Measurements from ENCODE around the gene SLC18B1. TPM values are rescaled to one million over a fixed set of nuclear protein-coding genes. Genes with fewer than 3 reads are reported as not detected.

SLC18B1 gene
- total RNA-seq, 2 experiments from 2014 or later, result 3.4 to 6.6 TPM

DNA sequence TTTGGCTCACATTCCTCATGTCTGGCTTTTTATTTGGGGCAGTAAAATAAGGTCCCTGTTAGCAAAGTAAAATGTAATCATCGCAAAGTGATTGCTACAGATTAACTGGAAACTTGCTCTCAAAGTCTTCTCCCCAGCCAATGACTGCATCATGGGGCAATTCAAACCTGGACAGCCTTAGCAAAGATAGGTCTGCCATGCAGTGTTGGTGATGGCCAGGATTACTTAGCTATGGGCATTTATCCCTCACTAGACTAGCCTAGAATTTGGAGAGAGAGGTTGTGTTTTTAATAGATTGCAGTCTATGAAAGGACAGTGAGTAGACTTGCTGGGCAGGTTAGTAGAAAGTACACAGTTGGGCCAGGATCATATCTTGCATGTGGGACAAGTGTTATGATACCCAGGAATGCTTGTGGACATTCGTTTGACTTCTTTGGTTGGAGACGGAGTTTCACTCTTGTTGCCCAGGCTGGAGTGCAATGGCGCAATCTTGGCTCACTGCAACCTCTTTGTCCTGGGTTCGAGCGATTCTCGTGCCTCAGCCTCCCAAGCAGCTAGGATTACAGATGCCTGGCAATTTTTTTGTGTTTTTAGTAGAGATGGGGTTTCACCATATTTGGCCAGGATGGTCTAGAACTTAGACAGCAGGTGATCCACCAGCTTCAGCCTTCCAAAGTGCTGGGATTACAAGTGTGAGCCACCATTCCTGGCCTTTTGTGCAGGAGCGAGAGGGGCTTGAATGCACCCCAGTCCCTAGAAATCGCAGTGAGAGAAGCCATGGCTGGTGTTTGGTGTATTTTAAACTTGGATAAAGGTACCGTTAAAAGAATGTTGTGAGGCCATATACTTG lies 19.3 kb upstream of the SLC18B1 start:
- peak overlapping the region; percentile 89 for H3K4me3 Mint-ChIP-seq
- DNase-seq, result no peak
- H3K27ac Mint-ChIP-seq, result peak overlapping the region; percentile 88
- peaks cover 44% of the 10 kb centered on the region for H3K4me1 Mint-ChIP-seq
- H3K36me3 Mint-ChIP-seq (ENCODE audit: low read depth), result peaks cover 53% of the 10 kb centered on the region
- CTCF ChIA-PET, result interaction anchor here (0.6 to 1.7 kb wide), 5 partner anchors 10 to 878 kb away, joined by 3 to 5 read pairs (median 3); no protein-coding TSS in a partner anchor
- ATAC-seq, result no peak
- intact Hi-C loops (cut with DNase I, micrococcal nuclease), result loop anchor here (10.0 kb wide), 2 partner anchors 1137 to 1357 kb away; partner anchors contain the start of gene TBPL1 (in 1 of the 2)
- H3K27me3 Mint-ChIP-seq, result no peaks in the 10 kb centered on the region
- POLR2A ChIA-PET, result interaction anchor here (0.9 kb wide), 2 partner anchors 20 to 28 kb away, joined by 3 to 4 read pairs; partner anchors contain the start of gene SLC18B1
- H3K9me3 Mint-ChIP-seq (ENCODE audit: low read depth), result no peaks in the 10 kb centered on the region

GRCh38 chr6:132816660-132817059 lies 18.2 kb upstream of the SLC18B1 start:
- H3K4me3 Mint-ChIP-seq, result peak overlapping the region; percentile 89
- intact Hi-C loops (cut with DNase I, micrococcal nuclease), result loop anchor here (10.0 kb wide), 2 partner anchors 1138 to 1358 kb away; partner anchors contain the start of gene TBPL1 (in 1 of the 2)

DNA sequence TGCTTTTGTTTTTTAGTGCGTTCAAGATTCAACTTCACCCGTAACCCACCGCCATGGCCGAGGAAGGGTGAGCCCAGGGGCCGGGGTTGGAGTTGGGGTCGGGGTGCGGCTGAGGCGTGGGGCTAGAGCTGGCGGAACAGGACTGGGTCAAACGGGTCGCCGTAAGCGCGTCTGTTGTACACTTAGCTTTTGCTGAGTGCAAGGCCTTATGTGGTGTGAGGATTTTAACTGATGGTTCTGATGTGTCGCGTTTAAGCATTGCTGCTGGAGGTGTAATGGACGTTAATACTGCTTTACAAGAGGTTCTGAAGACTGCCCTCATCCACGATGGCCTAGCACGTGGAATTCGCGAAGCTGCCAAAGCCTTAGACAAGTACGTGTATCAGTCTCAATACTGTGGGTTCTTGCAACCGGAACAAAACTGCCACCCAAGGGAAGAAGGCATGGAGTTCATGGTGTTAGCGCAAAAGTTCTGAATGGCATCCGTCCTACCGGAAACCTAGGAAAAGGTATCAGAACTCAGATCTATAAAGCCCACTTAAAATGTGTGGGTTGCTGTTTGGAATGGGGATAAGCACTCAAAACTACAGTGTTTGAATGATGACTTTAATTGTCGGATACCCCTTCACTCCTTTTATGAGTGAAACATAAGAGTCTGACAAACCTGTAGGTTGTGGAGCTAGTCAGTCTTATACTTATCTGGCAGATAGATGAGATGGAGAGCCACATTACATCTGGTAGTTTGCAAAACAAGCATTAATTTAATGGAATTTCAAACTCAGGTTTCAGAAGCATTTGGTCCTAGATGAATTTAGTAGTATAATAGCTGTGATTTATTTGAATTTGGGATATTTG lies 16.5 kb upstream of the SLC18B1 start:
- H3K27me3 Mint-ChIP-seq, result no peaks in the 10 kb centered on the region
- peaks cover 46% of the 10 kb centered on the region for H3K4me1 Mint-ChIP-seq
- no peaks in the 10 kb centered on the region for H3K9me3 Mint-ChIP-seq (ENCODE audit: low read depth)
- ATAC-seq (peak; percentile 5), DNase-seq (no peak)
- H3K36me3 Mint-ChIP-seq (ENCODE audit: low read depth), result peaks cover 53% of the 10 kb centered on the region
- peak overlapping the region; percentile 99 for H3K27ac Mint-ChIP-seq
- ChIA-PET CTCF (interaction anchor here (1.4 kb wide), 1 partner anchor 145 kb away, joined by 3 read pairs; no protein-coding TSS in a partner anchor), POLR2A (interaction anchor here (0.6 to 2.6 kb wide), 9 partner anchors 8 to 755 kb away, joined by 3 to 15 read pairs (median 4); partner anchors contain the start of genes SLC18B1 and STX7)
- peak overlapping the region; percentile 89 for H3K4me3 Mint-ChIP-seq
- intact Hi-C loops (cut with DNase I, micrococcal nuclease), result loop anchor here (1.0 to 10.0 kb wide), 10 partner anchors 17 to 1360 kb away; partner anchors contain the start of genes STX7 (in 2 of the 2), TBPL1 (in 2 of the 2), MED23 (in 1 of the 2) and SLC18B1 (in 1 of the 2)

More at GRCh38 chr6:132816660-132817059, 18.2 kb upstream of the SLC18B1 start:
- ChIA-PET POLR2A (interaction anchor here (0.8 kb wide), 1 partner anchor 52 kb away, joined by 3 read pairs; no protein-coding TSS in a partner anchor), CTCF (interaction anchor here (0.6 to 1.1 kb wide), 3 partner anchors 18 to 62 kb away, joined by 3 to 4 read pairs (median 4); partner anchors contain the start of gene SLC18B1)
- DNase-seq (no peak), ATAC-seq (no peak)
- Mint-ChIP-seq H3K27me3 (no peaks in the 10 kb centered on the region), H3K36me3 (ENCODE audit: low read depth) (peaks cover 53% of the 10 kb centered on the region), H3K4me1 (peaks cover 50% of the 10 kb centered on the region), H3K27ac (peak overlapping the region; percentile 99), H3K9me3 (ENCODE audit: low read depth) (no peaks in the 10 kb centered on the region)

DNA sequence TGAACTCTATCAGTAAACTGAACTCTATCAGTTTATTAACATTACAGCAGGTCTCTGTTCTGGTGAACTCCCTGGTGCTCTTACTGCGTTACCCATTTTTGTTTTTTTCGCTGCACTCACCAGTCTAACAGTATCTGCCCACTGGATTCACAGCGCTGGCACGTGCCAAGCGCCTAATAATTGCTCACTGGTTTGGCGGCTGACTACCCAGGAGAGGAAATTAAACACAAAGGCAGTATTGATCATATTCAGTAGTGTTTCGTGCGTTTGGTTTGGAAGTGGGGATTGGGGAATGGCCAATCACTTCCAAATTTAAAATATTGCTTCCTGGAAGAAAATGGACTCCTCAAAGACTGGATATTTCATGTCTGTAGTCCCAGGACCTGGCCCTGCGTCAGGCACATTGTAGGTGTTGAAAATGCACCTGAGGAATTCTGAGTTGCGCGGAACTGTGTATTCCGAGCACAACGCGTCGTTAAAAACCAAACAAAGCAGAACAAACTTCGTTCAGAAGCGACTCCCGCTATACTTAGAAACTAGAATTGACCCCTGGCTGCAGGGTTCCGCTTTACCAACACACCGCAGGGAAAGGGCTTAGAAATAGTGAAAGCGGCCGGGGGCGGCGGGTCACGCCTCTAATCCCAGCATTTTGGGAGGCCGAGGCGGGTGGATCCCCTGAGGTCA lies 14.9 kb upstream of the SLC18B1 start:
- peak; percentile 23 for ATAC-seq
- intact Hi-C loops (cut with DNase I, micrococcal nuclease), result loop anchor here (1.0 to 10.0 kb wide), 7 partner anchors 14 to 1361 kb away; partner anchors contain the start of genes MED23 (in 1 of the 2), STX7 (in 1 of the 2) and TBPL1 (in 1 of the 2)
- ChIA-PET POLR2A (interaction anchor here (0.8 to 2.5 kb wide), 6 partner anchors 9 to 82 kb away, joined by 3 to 9 read pairs (median 4); partner anchors contain the start of gene SLC18B1), CTCF (interaction anchor here (2.1 to 6.5 kb wide), 2 partner anchors 10 to 14 kb away, joined by 6 to 50 read pairs; partner anchors contain the start of gene SLC18B1)
- peak overlapping the region; percentile 89 for H3K4me3 Mint-ChIP-seq
- H3K36me3 Mint-ChIP-seq (ENCODE audit: low read depth), result peaks cover 42% of the 10 kb centered on the region
- DNase-seq, result peak; percentile 64
- H3K4me1 Mint-ChIP-seq, result peaks cover 30% of the 10 kb centered on the region
- H3K27ac Mint-ChIP-seq, result peak overlapping the region; percentile 99
- H3K9me3 Mint-ChIP-seq (ENCODE audit: low read depth), result no peaks in the 10 kb centered on the region
- H3K27me3 Mint-ChIP-seq, result no peaks in the 10 kb centered on the region

DNA sequence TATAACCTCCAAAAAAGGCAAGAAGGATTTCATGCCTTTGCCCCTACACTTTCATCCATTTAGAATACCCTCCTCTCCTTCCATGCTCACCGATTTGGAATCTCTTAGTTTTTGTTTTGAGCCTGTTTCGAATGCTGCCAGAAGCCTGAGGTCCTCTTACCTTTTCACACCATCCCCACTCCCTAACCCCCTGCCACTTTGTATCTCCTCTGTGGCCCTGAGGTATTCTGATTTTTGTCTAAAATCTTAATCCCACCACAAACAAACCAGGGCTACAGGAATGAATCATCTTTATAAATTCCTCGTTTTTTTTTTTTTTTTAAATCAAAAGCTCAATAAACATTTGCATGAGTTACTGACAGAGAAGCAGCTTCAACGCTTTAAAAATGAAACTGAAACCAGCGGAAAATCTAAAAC lies 14.3 kb upstream of the SLC18B1 start:
- H3K4me3 Mint-ChIP-seq, result peak overlapping the region; percentile 89
- CTCF ChIA-PET, result interaction anchor here (1.1 to 6.5 kb wide), 3 partner anchors 10 to 48 kb away, joined by 3 to 50 read pairs (median 6); partner anchors contain the start of gene SLC18B1
- H3K4me1 Mint-ChIP-seq, result peaks cover 25% of the 10 kb centered on the region
- H3K27ac Mint-ChIP-seq, result peak overlapping the region; percentile 99
- H3K27me3 Mint-ChIP-seq, result no peaks in the 10 kb centered on the region
- intact Hi-C loops (cut with DNase I, micrococcal nuclease), result loop anchor here (1.0 to 10.0 kb wide), 7 partner anchors 13 to 1362 kb away; partner anchors contain the start of genes MED23 (in 1 of the 2), STX7 (in 1 of the 2) and TBPL1 (in 1 of the 2)
- POLR2A ChIA-PET, result interaction anchor here (0.8 to 2.5 kb wide), 5 partner anchors 13 to 81 kb away, joined by 3 to 9 read pairs (median 5); partner anchors contain the start of gene SLC18B1
- peaks cover 37% of the 10 kb centered on the region for H3K36me3 Mint-ChIP-seq (ENCODE audit: low read depth)
- peak; percentile 3 for ATAC-seq
- DNase-seq, result no peak
- H3K9me3 Mint-ChIP-seq (ENCODE audit: low read depth), result no peaks in the 10 kb centered on the region

DNA sequence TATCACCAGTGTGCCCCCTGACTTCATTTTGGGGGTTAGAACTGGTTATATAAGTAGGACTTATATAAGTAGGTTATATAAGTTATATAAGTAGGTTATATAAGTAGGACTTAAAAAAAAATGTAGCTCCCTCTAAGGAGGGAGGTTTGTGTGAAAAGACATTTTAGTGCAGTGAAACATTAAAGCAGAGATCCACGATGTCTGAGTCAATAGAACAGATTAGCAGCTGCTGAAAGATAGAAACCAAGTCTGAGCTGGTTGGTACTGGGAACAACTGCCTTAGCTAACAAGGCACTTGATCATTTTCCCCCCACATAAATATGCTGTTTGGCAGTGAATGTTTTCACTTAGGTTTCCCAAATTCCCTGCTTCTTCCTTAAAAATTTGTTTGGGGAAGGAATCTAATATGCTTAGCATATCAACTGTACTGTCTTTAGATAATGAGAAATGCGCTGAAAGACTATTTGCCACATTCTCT lies 13.9 kb upstream of the SLC18B1 start:
- H3K4me1 Mint-ChIP-seq, result peaks cover 20% of the 10 kb centered on the region
- peak overlapping the region; percentile 99 for H3K27ac Mint-ChIP-seq
- POLR2A ChIA-PET, result interaction anchor here (0.8 to 2.5 kb wide), 5 partner anchors 13 to 81 kb away, joined by 3 to 9 read pairs (median 5); partner anchors contain the start of gene SLC18B1
- DNase-seq, result no peak
- H3K36me3 Mint-ChIP-seq (ENCODE audit: low read depth), result peaks cover 32% of the 10 kb centered on the region
- H3K4me3 Mint-ChIP-seq, result peak overlapping the region; percentile 89
- intact Hi-C loops (cut with DNase I, micrococcal nuclease), result loop anchor here (5.0 to 10.0 kb wide), 6 partner anchors 140 to 1363 kb away; partner anchors contain the start of genes MED23 (in 1 of the 2), STX7 (in 1 of the 2) and TBPL1 (in 1 of the 2)
- H3K9me3 Mint-ChIP-seq (ENCODE audit: low read depth), result no peaks in the 10 kb centered on the region
- CTCF ChIA-PET, result interaction anchor here (1.1 to 6.5 kb wide), 3 partner anchors 11 to 47 kb away, joined by 3 to 50 read pairs (median 6); partner anchors contain the start of gene SLC18B1
- no peak for ATAC-seq
- no peaks in the 10 kb centered on the region for H3K27me3 Mint-ChIP-seq

DNA sequence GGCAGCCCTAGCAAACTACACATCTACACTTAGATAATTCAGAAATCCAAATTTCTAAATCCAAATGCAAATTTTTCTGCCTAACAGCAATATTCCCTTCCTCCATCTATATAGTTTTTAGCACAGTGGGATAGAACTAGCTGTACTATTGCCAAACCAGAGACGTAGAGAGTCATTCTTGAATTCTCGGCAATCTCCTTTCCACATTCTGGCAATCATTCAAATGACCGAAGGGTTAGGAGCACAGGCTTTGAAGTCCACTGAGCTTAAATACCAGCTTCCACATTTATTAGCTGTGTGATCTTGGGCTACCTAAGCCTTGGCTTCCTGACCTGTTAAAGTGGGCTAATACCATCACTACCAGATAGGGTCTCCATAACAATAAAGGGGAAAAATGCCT lies 12.8 kb upstream of the SLC18B1 start:
- DNase-seq (no peak), ATAC-seq (no peak)
- peaks cover 22% of the 10 kb centered on the region for H3K36me3 Mint-ChIP-seq (ENCODE audit: low read depth)
- intact Hi-C loops (cut with DNase I, micrococcal nuclease), result loop anchor here (5.0 to 10.0 kb wide), 6 partner anchors 139 to 1364 kb away; partner anchors contain the start of genes MED23 (in 1 of the 2), STX7 (in 1 of the 2) and TBPL1 (in 1 of the 2)
- no peak overlapping the region for H3K4me3 Mint-ChIP-seq
- ChIA-PET CTCF (interaction anchor here (0.6 to 6.5 kb wide), 4 partner anchors 12 to 125 kb away, joined by 3 to 50 read pairs (median 4); partner anchors contain the start of gene SLC18B1), POLR2A (interaction anchor here (2.5 kb wide), 1 partner anchor 13 kb away, joined by 9 read pairs; the partner anchor contains the start of gene SLC18B1)
- H3K27ac Mint-ChIP-seq, result no peak overlapping the region
- peaks cover 13% of the 10 kb centered on the region for H3K4me1 Mint-ChIP-seq
- no peaks in the 10 kb centered on the region for H3K9me3 Mint-ChIP-seq (ENCODE audit: low read depth)
- no peaks in the 10 kb centered on the region for H3K27me3 Mint-ChIP-seq

DNA sequence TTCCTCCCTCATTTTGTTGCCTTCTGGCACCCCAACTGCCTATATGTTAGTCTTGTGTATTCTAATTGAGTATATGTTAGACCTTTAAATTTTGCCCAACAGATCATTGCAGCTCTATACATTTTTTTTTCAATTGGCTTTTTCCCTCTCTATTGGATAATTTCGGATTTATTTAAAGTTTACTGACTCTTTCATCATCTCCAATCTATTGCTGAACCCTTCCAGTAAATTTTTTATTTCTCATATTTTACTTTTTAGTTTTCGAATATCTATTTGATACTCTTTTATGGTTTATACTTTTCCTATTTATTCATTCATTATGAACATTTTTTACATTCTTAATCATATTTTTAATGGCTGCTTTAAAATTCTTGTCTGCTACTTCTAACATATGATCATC lies 7.1 kb upstream of the SLC18B1 start:
- no peak for DNase-seq
- Mint-ChIP-seq H3K4me1 (peaks cover 2% of the 10 kb centered on the region), H3K36me3 (ENCODE audit: low read depth) (no peaks in the 10 kb centered on the region), H3K27ac (no peak overlapping the region), H3K9me3 (ENCODE audit: low read depth) (peaks cover 2% of the 10 kb centered on the region), H3K4me3 (no peak overlapping the region), H3K27me3 (no peaks in the 10 kb centered on the region)
- POLR2A ChIA-PET, result no interaction called here
- CTCF ChIA-PET, result no interaction called here
- intact Hi-C loops (cut with DNase I, micrococcal nuclease), result no loop called here
- no peak for ATAC-seq

- ChIA-PET POLR2A (no interaction called here), CTCF (interaction anchor here (0.5 to 0.6 kb wide), 3 partner anchors 37 to 1148 kb away, joined by 3 to 4 read pairs (median 3); no protein-coding TSS in a partner anchor)
- H3K9me3 Mint-ChIP-seq (ENCODE audit: low read depth), result peaks cover 2% of the 10 kb centered on the region
- H3K36me3 Mint-ChIP-seq (ENCODE audit: low read depth), result no peaks in the 10 kb centered on the region
- H3K27ac Mint-ChIP-seq, result no peak overlapping the region
- intact Hi-C loops (cut with DNase I, micrococcal nuclease), result no loop called here
- H3K4me1 Mint-ChIP-seq, result peaks cover 2% of the 10 kb centered on the region
- H3K27me3 Mint-ChIP-seq, result no peaks in the 10 kb centered on the region
- ATAC-seq, result no peak
- no peak overlapping the region for H3K4me3 Mint-ChIP-seq
- DNase-seq, result no peak
These were observed 5.8 kb upstream of the SLC18B1 start for GRCh38 chr6:132804251-132804650.
